Hematopoietic multipotent progenitor cell treated with erythropoietin and hydrocortisone succinate and interleukin-3 and kit ligand, for 15 days (in vitro differentiated cells): ENCODE measurements around the gene TYW1.
"Not testable (repeated sequence)": the region's sequence is repeated elsewhere in the genome, so short reads cannot be mapped to it uniquely, and the experiment has no call there.

ENCODE experiments used
- DNase-seq: peaks from one replicate; pipeline ENCODE4 v3.0.0-alpha.2; 2015; ENCODE audit warnings: low spot score

Gene TYW1

GRCh38 chr7:67189801-67190465, 193.3 kb downstream of the TYW1 start:
- not testable (repeated sequence) for DNase-seq

- DNase-seq: not testable (repeated sequence)
Measured at GRCh38 chr7:67191002-67191720, 194.5 kb downstream of the TYW1 start.

GRCh38 chr7:67192123-67192702, 195.6 kb downstream of the TYW1 start:
- DNase-seq: not testable (repeated sequence)

- DNase-seq: not testable (repeated sequence)
Measured at GRCh38 chr7:67192889-67193613, 196.4 kb downstream of the TYW1 start.

- not testable (repeated sequence) for DNase-seq
Measured at GRCh38 chr7:67196176-67196575, 199.5 kb downstream of the TYW1 start.

GRCh38 chr7:67198865-67199526, 202.4 kb downstream of the TYW1 start:
- DNase-seq: not testable (repeated sequence)

- not testable (repeated sequence) for DNase-seq
Measured at GRCh38 chr7:67205772-67206171, 209.1 kb downstream of the TYW1 start.

- no peak for DNase-seq
Measured at GRCh38 chr7:67206452-67206851, 209.8 kb downstream of the TYW1 start.

GRCh38 chr7:67208656-67209055, 212.0 kb downstream of the TYW1 start:
- DNase-seq: not testable (repeated sequence)

- DNase-seq: no peak
Measured at GRCh38 chr7:67209256-67209655, 212.6 kb downstream of the TYW1 start.

GRCh38 chr7:67210567-67210966, 213.9 kb downstream of the TYW1 start:
- DNase-seq: no peak

- not testable (repeated sequence) for DNase-seq
Measured at GRCh38 chr7:67211650-67212330, 215.2 kb downstream of the TYW1 start.

GRCh38 chr7:67213038-67213437, 216.4 kb downstream of the TYW1 start:
- not testable (repeated sequence) for DNase-seq

GRCh38 chr7:67223551-67223950, 226.9 kb downstream of the TYW1 start:
- DNase-seq: not testable (repeated sequence)

- DNase-seq: not testable (repeated sequence)
Measured at GRCh38 chr7:67226340-67226907, 229.8 kb downstream of the TYW1 start.

- DNase-seq: not testable (repeated sequence)
Measured at GRCh38 chr7:67226967-67227366, 230.3 kb downstream of the TYW1 start.

- not testable (repeated sequence) for DNase-seq
Measured at GRCh38 chr7:67229018-67229417, 232.4 kb downstream of the TYW1 start.

GRCh38 chr7:67230029-67230428, 233.4 kb downstream of the TYW1 start:
- not testable (repeated sequence) for DNase-seq

GRCh38 chr7:67233506-67233905, 236.9 kb downstream of the TYW1 start:
- DNase-seq: not testable (repeated sequence)

GRCh38 chr7:67236216-67236615, 239.6 kb downstream of the TYW1 start:
- DNase-seq: not testable (repeated sequence)

- not testable (repeated sequence) for DNase-seq
Measured at GRCh38 chr7:67242871-67243270, 246.2 kb downstream of the TYW1 start.
